ENCODE measurements around the gene XAB2.

The XAB2 gene

DNA sequence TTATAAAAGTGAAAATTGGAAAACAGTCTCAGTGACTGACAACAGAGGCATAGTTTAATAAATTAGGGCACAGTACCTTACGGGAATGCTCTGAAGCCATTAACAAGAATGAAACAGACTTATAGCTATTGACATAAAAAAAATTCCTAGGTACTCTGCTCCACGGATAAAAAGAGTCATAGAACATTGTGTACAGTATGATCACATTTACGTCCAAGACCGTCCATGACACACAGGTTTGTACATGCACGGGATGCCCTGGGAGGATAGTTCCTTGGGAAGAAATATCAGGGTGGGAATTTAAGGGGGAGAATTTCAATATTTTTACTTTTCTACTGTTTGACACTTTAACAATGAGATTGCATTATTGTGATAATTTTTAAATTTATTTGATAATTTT, 58.6 kb downstream of the XAB2 start:
- H3K4me3 ChIP-seq (replicated peaks; ENCODE audit: low read depth, low read length): no peak overlapping the region
- TF ChIP-seq, protein P1, sequence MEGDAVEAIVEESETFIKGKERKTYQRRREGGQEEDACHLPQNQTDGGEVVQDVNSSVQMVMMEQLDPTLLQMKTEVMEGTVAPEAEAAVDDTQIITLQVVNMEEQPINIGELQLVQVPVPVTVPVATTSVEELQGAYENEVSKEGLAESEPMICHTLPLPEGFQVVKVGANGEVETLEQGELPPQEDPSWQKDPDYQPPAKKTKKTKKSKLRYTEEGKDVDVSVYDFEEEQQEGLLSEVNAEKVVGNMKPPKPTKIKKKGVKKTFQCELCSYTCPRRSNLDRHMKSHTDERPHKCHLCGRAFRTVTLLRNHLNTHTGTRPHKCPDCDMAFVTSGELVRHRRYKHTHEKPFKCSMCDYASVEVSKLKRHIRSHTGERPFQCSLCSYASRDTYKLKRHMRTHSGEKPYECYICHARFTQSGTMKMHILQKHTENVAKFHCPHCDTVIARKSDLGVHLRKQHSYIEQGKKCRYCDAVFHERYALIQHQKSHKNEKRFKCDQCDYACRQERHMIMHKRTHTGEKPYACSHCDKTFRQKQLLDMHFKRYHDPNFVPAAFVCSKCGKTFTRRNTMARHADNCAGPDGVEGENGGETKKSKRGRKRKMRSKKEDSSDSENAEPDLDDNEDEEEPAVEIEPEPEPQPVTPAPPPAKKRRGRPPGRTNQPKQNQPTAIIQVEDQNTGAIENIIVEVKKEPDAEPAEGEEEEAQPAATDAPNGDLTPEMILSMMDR (IDR thresholded peaks at IDR 0.05; ENCODE audit: low read length, missing control alignments): no peak
- no peak for DNase-seq (ENCODE audit: low read depth)

All from fibroblast of pulmonary artery (primary cell).